AG09309 (cell line): ENCODE results near the gene RRP7A.
"Not testable (repeated sequence)": the region's sequence is repeated elsewhere in the genome, so short reads cannot be mapped to it uniquely, and the experiment has no call there.

Source experiments
- DNase-seq: peaks from one replicate; pipeline ENCODE4 v3.0.0-alpha.2; 2010; ENCODE audit warnings: low read depth
- H3K4me3 ChIP-seq: 2 replicates; pipeline ENCODE4 v1.5.1; 2011; ENCODE audit warnings: mild to moderate bottlenecking, low read depth, low read length, moderate library complexity; ENCODE audit not compliant: control insufficient read depth
- CTCF ChIP-seq: IDR thresholded peaks from 2 replicates; pipeline ENCODE4 v1.5.1; 2011; ENCODE audit warnings: mild to moderate bottlenecking, low read depth, low read length, inconsistent platforms; ENCODE audit not compliant: insufficient read depth, control insufficient read depth; ENCODE audit errors: missing control alignments

RRP7A gene

GRCh38 chr22:42492323-42492690 is 27.3 kb downstream of the RRP7A start:
- TF ChIP-seq CTCF = no peak
- DNase-seq = no peak
- no peak overlapping the region for H3K4me3 ChIP-seq

- TF ChIP-seq CTCF = no peak
- no peak for DNase-seq
- H3K4me3 ChIP-seq = no peak overlapping the region
Observed at GRCh38 chr22:42490243-42490832, 29.3 kb downstream of the RRP7A start.

GRCh38 chr22:42489000-42489399 is 30.6 kb downstream of the RRP7A start:
- no peak for DNase-seq
- TF ChIP-seq CTCF = no peak
- H3K4me3 ChIP-seq = no peak overlapping the region

GRCh38 chr22:42484506-42484905 is 35.1 kb downstream of the RRP7A start:
- TF ChIP-seq CTCF = no peak
- DNase-seq = no peak
- H3K4me3 ChIP-seq = no peak overlapping the region

GRCh38 chr22:42483610-42484223 is 35.9 kb downstream of the RRP7A start:
- H3K4me3 ChIP-seq, DNase-seq: not testable (repeated sequence)

GRCh38 chr22:42475122-42475521 is 44.5 kb downstream of the RRP7A start:
- DNase-seq = no peak
- H3K4me3 ChIP-seq = no peak overlapping the region
- TF ChIP-seq CTCF = no peak

GRCh38 chr22:42473484-42474193 is 46.0 kb downstream of the RRP7A start:
- H3K4me3 ChIP-seq = no peak overlapping the region
- peak; percentile 20 for DNase-seq
- peak; percentile 70 for TF ChIP-seq CTCF
